Measurements from ENCODE around the gene ACAA1.
A peak's percentile ranks its signal among the peaks of the same experiment; 100 is the strongest.
"Not testable (repeated sequence)": the region's sequence is repeated elsewhere in the genome, so short reads cannot be mapped to it uniquely, and the experiment has no call there.

Gene ACAA1

DNA sequence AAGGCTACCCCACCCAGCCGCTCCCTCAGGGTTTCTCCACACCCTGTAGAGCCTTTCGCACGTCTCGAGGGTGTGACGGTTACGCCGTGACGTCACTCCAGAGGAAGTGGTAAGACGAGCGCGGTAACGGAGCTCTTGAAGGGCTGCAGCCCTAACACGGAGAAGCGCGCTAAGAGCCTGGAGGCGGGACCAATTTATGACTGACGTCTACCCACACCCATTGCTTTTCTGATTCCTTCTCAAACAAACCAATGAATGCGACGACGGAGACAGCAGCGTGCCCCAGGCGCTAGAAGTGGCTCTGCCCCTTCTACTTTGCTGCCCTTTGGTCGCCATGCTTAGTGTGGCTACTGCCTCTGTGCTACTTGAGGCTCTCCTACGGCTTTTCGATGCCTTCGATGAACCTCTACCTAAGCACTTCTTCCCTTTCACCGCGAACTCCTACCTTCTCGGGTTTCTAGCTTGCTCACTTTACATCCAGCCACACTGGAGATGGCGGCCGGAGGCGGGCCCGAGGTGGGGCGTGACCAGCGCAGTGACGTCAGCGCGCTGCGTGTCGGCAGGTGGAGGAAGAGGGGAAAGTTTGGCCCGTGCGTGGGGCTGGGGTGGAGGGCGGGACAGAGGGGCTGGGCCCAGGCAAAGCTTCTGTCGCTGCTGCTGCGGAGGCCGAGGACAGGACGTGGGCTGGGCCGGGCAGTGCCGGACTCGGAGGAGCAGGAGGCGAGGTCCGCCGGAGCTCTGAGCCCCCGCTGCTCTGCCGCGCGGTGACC is 28.2 kb upstream of the ACAA1 start, which contains the start of gene OXSR1:
TSS of gene OXSR1 (plus strand) at position 586 of the 770 bp plus-strand sequence. CDS start 340 bp downstream, outside the sequence.
- Histone ChIP-seq H2AFZ (ENCODE audit: low read length, unreplicated experiment) (peak within 1 kb of the TSS; percentile 92), H3K27ac (ENCODE audit: low read depth, low read length) (peak within 1 kb of the TSS; percentile 89), H3K36me3 (ENCODE audit: insufficient read depth, low read length) (no peaks in the 10 kb centered on the region; the same call in 1 of the 2 replicates), H3K4me3 (ENCODE audit: low read depth, low read length) (peak within 1 kb of the TSS; percentile 82), H3K4me1 (ENCODE audit: control insufficient read depth, insufficient read depth, low read length, unreplicated experiment) (peaks cover 36% of the 10 kb centered on the region), H3K79me2 (ENCODE audit: control insufficient read depth, insufficient read depth, low read length, unreplicated experiment) (peaks cover 46% of the 10 kb centered on the region), H3K27me3 (ENCODE audit: insufficient read depth, low read length) (no peaks in the 10 kb centered on the region)

DNA sequence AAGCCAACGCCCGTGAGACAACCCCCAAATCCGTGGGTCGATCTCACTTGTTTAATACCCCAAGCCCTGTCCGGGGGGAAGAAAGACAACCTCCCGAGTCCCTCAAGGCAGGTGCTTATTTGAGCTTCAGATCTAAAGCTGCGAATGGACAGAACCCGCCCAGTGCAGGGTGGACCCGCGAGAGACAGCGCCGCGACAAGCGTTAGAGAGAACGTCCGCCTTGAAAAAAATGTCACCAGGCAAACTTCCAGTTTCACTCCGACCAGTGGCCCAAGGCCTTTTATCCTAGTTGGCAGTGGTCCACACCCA is 27.7 kb upstream of the ACAA1 start:
- peak overlapping the region; percentile 82 for H3K4me3 ChIP-seq (ENCODE audit: low read depth, low read length)
- H2AFZ ChIP-seq (ENCODE audit: low read length, unreplicated experiment): peak overlapping the region; percentile 92
- no peaks in the 10 kb centered on the region for H3K27me3 ChIP-seq (ENCODE audit: insufficient read depth, low read length)
- peaks cover 42% of the 10 kb centered on the region for H3K79me2 ChIP-seq (ENCODE audit: control insufficient read depth, insufficient read depth, low read length, unreplicated experiment)
- H3K27ac ChIP-seq (ENCODE audit: low read depth, low read length): peak overlapping the region; percentile 89
- H3K36me3 ChIP-seq (ENCODE audit: insufficient read depth, low read length): no peaks in the 10 kb centered on the region
- peaks cover 33% of the 10 kb centered on the region for H3K4me1 ChIP-seq (ENCODE audit: control insufficient read depth, insufficient read depth, low read length, unreplicated experiment)

DNA sequence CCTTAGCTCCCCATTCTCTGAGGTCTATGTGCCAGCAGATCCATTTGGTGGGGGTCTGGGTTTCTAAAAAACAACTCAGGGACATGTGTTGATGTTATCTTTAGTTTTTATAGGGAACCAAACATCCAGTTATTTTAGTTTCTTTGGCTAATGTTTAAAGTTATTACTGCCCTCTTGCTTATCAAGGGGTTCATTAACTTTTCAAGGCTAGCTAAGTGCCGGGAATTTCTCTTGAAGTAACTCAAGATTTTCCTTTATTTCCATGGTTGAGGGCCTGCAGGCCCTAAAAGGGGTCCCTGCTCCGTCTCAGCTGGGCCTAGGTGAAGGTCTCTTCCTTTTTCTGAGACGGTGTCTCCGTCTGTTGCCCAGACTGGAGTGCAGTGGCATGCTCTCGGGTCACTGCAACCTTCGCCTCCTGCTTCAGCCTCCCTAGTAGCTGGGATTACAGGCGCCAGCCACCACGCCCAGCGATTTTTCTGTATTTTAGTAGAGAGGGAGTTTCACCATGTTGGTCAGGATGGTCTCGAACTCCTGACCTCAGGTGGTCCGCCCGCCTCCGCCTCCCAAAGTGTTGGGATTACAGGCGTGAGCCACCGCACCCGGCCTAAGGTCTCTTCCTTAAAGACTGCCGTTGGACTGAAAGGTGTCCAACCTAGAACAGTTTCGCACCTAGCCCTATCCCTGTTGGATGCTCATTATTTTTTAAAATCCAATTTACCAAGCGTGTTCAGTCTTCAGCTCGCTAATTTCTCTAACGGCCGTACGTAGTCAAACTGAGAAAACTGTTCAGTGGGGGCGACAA is 27.1 kb upstream of the ACAA1 start:
- Histone ChIP-seq H3K4me1 (ENCODE audit: control insufficient read depth, insufficient read depth, low read length, unreplicated experiment) (peaks cover 27% of the 10 kb centered on the region), H3K27ac (ENCODE audit: low read depth, low read length) (peak overlapping the region; percentile 89), H3K79me2 (ENCODE audit: control insufficient read depth, insufficient read depth, low read length, unreplicated experiment) (peaks cover 36% of the 10 kb centered on the region), H3K4me3 (ENCODE audit: low read depth, low read length) (peak overlapping the region; percentile 82), H3K36me3 (ENCODE audit: insufficient read depth, low read length) (no peaks in the 10 kb centered on the region), H3K27me3 (ENCODE audit: insufficient read depth, low read length) (no peaks in the 10 kb centered on the region), H2AFZ (ENCODE audit: low read length, unreplicated experiment) (peak overlapping the region; percentile 92)

DNA sequence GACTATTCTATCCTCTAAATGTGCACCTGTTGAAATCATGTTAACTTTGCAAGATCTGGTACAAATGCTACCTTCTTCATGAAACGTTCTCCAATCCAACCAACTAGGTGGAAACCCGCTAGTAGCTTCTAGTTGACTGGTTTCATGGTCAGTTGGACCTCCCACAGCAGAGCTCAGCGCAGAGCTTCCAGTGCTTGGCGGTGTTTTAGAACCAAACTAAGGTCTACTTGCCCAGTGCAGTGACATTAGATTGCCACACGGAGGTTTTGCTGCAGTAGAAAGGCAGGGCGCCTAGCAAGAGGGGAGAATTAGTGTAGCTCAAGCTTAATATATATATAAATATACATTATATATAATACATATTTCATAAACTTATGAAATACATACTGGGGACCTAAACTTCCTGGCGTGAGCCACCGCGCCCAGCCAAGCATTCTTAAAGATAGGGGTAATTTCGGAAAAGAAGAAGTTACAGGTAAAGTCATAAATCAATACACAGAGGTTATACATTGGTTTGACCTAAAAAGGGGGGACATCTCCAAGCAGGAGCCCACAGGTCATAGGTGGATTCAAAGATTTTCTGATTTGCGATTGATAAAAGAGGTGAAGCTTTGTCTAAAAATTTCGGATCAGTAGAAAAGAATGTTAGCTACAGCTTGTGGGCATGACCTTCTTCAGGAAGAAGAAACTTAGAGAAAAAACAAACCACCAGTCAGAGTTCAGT is 26.4 kb upstream of the ACAA1 start:
- H3K79me2 ChIP-seq (ENCODE audit: control insufficient read depth, insufficient read depth, low read length, unreplicated experiment): peaks cover 28% of the 10 kb centered on the region
- peaks cover 21% of the 10 kb centered on the region for H3K4me1 ChIP-seq (ENCODE audit: control insufficient read depth, insufficient read depth, low read length, unreplicated experiment)
- H3K27ac ChIP-seq (ENCODE audit: low read depth, low read length): no peak overlapping the region
- H3K4me3 ChIP-seq (ENCODE audit: low read depth, low read length): no peak overlapping the region
- H3K36me3 ChIP-seq (ENCODE audit: insufficient read depth, low read length): no peaks in the 10 kb centered on the region
- H2AFZ ChIP-seq (ENCODE audit: low read length, unreplicated experiment): no peak overlapping the region
- no peaks in the 10 kb centered on the region for H3K27me3 ChIP-seq (ENCODE audit: insufficient read depth, low read length)

DNA sequence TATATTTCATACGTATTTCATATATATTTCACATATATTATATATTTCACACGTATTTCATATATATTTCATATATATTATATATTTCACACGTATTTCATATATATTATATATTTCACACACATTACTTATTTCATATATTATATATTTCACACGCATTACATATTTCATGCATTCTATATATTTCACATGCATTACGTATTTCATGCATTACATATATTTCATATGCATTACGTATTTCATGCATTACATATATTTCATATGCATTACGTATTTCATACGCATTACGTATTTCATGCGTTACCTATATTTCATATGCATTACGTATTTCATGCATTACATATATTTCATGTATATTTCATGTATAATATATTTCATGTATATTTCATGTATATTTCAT is 23.8 kb upstream of the ACAA1 start:
- not testable (repeated sequence) for H3K36me3 ChIP-seq (ENCODE audit: insufficient read depth, low read length)

DNA sequence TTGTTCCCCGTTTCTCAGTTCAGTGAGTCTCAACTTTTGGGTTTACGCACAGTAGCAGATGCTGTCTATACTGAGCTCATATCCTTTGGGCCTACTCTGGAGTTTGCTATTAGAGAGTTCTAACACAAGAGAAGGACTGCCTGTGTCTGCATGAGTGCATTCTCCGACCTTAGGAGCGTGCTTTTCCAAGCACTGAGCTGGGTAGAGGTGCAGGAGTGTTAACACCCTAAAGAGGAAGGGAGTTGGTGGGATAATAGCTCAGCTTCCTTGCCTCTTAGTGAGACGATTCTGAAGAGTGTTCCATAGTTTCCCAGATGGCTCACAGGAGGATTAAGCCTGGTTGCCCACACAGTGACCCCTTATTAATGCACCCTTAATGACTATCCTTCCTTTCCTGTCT is 21.5 kb upstream of the ACAA1 start:
- H3K4me3 ChIP-seq (ENCODE audit: low read depth, low read length): no peak overlapping the region
- H3K36me3 ChIP-seq (ENCODE audit: insufficient read depth, low read length): no peaks in the 10 kb centered on the region
- no peaks in the 10 kb centered on the region for H3K79me2 ChIP-seq (ENCODE audit: control insufficient read depth, insufficient read depth, low read length, unreplicated experiment)
- H3K27me3 ChIP-seq (ENCODE audit: insufficient read depth, low read length): no peaks in the 10 kb centered on the region
- peaks cover 10% of the 10 kb centered on the region for H3K4me1 ChIP-seq (ENCODE audit: control insufficient read depth, insufficient read depth, low read length, unreplicated experiment)
- H2AFZ ChIP-seq (ENCODE audit: low read length, unreplicated experiment): no peak overlapping the region
- no peak overlapping the region for H3K27ac ChIP-seq (ENCODE audit: low read depth, low read length)

More for the DNA sequence above, 23.8 kb upstream of the ACAA1 start:
- not testable (repeated sequence) for H3K4me1 ChIP-seq (ENCODE audit: control insufficient read depth, insufficient read depth, low read length, unreplicated experiment); H2AFZ ChIP-seq (ENCODE audit: low read length, unreplicated experiment); H3K27ac ChIP-seq (ENCODE audit: low read depth, low read length); H3K79me2 ChIP-seq (ENCODE audit: control insufficient read depth, insufficient read depth, low read length, unreplicated experiment); H3K27me3 ChIP-seq (ENCODE audit: insufficient read depth, low read length); H3K4me3 ChIP-seq (ENCODE audit: low read depth, low read length)

DNA sequence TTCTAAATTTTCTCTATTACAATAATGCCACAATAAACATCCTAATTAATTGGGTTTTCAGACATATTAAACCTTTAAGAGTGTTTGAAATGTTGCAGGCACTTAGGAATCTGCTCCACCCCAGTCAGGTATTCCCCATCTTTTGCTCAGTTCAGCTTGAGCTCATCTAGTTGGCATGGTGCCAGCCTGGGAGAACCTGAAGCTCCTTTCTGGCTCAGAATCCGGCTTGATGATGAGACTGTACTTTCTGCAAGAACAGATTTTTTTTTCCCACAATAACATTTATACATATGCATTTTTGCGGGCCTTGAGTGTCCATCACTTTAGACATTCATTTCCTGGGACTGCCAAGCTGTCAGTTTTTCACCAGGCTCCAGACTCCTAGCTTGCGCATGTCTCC is 20.7 kb upstream of the ACAA1 start:
- H3K27ac ChIP-seq (ENCODE audit: low read depth, low read length): no peak overlapping the region
- no peaks in the 10 kb centered on the region for H3K27me3 ChIP-seq (ENCODE audit: insufficient read depth, low read length)
- H3K4me1 ChIP-seq (ENCODE audit: control insufficient read depth, insufficient read depth, low read length, unreplicated experiment): peaks cover 10% of the 10 kb centered on the region
- no peak overlapping the region for H3K4me3 ChIP-seq (ENCODE audit: low read depth, low read length)
- H3K79me2 ChIP-seq (ENCODE audit: control insufficient read depth, insufficient read depth, low read length, unreplicated experiment): no peaks in the 10 kb centered on the region
- no peaks in the 10 kb centered on the region for H3K36me3 ChIP-seq (ENCODE audit: insufficient read depth, low read length)
- H2AFZ ChIP-seq (ENCODE audit: low read length, unreplicated experiment): no peak overlapping the region

DNA sequence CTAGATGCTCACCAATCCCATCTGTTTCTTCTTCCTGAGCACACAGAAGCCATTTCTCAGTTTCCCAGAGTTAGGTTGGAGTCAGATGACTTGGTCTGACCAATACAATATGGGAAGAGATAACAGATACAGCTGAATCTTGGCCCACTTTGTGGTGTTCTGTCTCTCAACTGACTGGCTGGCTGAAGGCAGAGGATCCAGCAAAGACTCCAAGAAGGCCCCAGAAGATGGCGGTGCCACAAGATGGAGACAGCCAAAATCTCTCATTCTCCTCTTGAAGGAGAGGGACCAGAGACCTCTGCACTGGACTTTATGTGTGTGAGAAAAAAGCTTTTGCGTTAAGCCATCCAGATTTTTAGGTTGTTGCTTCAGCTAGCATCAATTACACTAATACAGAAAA is 20.2 kb upstream of the ACAA1 start:
- no peak overlapping the region for H2AFZ ChIP-seq (ENCODE audit: low read length, unreplicated experiment)
- no peaks in the 10 kb centered on the region for H3K27me3 ChIP-seq (ENCODE audit: insufficient read depth, low read length)
- H3K36me3 ChIP-seq (ENCODE audit: insufficient read depth, low read length): no peaks in the 10 kb centered on the region
- no peaks in the 10 kb centered on the region for H3K79me2 ChIP-seq (ENCODE audit: control insufficient read depth, insufficient read depth, low read length, unreplicated experiment)
- peaks cover 10% of the 10 kb centered on the region for H3K4me1 ChIP-seq (ENCODE audit: control insufficient read depth, insufficient read depth, low read length, unreplicated experiment)
- no peak overlapping the region for H3K27ac ChIP-seq (ENCODE audit: low read depth, low read length)
- no peak overlapping the region for H3K4me3 ChIP-seq (ENCODE audit: low read depth, low read length)

DNA sequence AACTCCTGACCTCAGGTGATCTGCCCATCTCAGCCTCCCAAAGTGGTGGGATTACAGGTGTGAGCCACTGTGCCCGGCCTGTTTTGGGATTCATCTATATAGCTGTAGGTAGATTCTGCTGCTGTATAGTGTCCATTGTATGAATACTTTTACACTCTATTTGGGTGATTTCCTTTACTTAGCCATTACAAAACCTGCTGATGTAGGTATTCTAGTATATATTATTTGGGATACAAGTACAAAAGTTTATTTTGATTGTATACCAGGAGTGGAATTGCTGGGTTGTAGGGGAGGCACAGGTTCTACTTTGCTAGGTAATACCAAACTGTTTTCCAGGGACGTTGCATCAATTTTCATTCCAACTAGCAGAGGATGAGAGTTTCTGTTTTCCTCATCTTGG is 18.9 kb upstream of the ACAA1 start:
- H3K4me1 ChIP-seq (ENCODE audit: control insufficient read depth, insufficient read depth, low read length, unreplicated experiment): peaks cover 18% of the 10 kb centered on the region
- no peak overlapping the region for H3K27ac ChIP-seq (ENCODE audit: low read depth, low read length)
- no peak overlapping the region for H2AFZ ChIP-seq (ENCODE audit: low read length, unreplicated experiment)
- H3K36me3 ChIP-seq (ENCODE audit: insufficient read depth, low read length): no peaks in the 10 kb centered on the region
- H3K4me3 ChIP-seq (ENCODE audit: low read depth, low read length): no peak overlapping the region
- no peaks in the 10 kb centered on the region for H3K27me3 ChIP-seq (ENCODE audit: insufficient read depth, low read length)
- H3K79me2 ChIP-seq (ENCODE audit: control insufficient read depth, insufficient read depth, low read length, unreplicated experiment): no peaks in the 10 kb centered on the region

DNA sequence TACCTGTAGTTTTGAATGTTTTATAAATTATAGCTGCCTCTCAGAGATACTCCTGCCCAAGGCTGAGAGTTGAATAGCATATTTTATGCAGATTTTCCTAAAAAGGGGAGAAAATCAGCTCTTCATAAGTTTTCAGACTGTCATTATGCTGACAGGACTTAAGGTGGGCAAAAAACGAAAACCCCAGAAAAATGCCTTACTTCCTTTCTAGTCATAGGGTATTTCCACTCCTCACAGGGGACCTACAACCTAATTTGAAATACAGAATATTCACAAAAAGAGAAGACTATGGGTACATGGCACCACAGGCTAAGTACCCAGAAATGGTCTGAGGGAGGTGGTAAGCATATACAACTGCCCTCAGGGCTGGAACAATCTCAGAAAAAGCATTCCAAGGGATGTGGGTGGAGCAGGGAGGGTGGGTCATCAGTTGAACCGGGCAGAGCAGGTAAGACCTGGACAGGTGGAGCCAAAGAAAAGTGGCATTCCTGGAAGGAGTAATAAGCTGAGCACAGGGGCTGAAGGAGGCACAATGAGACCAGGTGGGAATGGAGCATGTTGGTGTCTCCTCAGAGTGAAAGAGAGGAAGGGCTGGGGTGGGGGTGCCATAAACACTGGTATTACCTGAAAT is 17.8 kb upstream of the ACAA1 start:
- H2AFZ ChIP-seq (ENCODE audit: low read length, unreplicated experiment): no peak overlapping the region
- no peaks in the 10 kb centered on the region for H3K79me2 ChIP-seq (ENCODE audit: control insufficient read depth, insufficient read depth, low read length, unreplicated experiment)
- H3K36me3 ChIP-seq (ENCODE audit: insufficient read depth, low read length): no peaks in the 10 kb centered on the region
- no peak overlapping the region for H3K4me3 ChIP-seq (ENCODE audit: low read depth, low read length)
- peaks cover 18% of the 10 kb centered on the region for H3K4me1 ChIP-seq (ENCODE audit: control insufficient read depth, insufficient read depth, low read length, unreplicated experiment)
- H3K27me3 ChIP-seq (ENCODE audit: insufficient read depth, low read length): no peaks in the 10 kb centered on the region
- peak overlapping the region; percentile 51 for H3K27ac ChIP-seq (ENCODE audit: low read depth, low read length)
